ENCODE measurements around the gene BTBD3.

Gene BTBD3

DNA sequence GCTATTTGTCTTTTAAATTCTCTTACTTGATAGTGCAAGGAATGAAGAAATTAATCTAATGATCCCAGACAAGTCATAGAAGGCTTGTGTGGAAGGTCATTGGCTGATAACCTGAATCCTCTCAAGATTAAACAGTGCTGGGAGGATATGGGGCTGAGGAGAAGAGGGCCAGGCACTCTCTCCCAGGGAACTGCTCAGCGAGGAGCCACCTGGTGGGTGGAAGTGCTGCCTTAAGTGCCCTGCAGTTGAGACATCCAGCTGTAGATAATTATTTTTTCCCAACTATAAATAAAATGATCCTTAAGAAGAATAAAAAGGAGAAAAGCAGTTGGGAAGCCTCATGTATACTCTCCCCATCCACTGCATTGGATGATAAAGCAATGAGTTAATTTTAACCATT is 47.9 kb downstream of the BTBD3 start:
- H3K4me3 ChIP-seq (ENCODE audit: low read length), result no peak overlapping the region
- H3K79me2 ChIP-seq (ENCODE audit: low read length), result no peaks in the 10 kb centered on the region
- no peak for TF ChIP-seq EZH2phosphoT487 (IDR thresholded peaks at IDR 0.05; ENCODE audit: low read depth)
- no peak overlapping the region for H3K27ac ChIP-seq (ENCODE audit: low read length)
- H4K20me1 ChIP-seq (ENCODE audit: insufficient read depth, low read length), result no peaks in the 10 kb centered on the region
- H3K9ac ChIP-seq (ENCODE audit: low read length), result no peak overlapping the region
- no peaks in the 10 kb centered on the region for H3K27me3 ChIP-seq (ENCODE audit: low read depth, low read length)
- H2AFZ ChIP-seq (ENCODE audit: low read depth, low read length), result no peak overlapping the region
- H3K4me1 ChIP-seq (ENCODE audit: low read length), result no peaks in the 10 kb centered on the region
- H3K36me3 ChIP-seq (replicated peaks; ENCODE audit: low read depth, low read length), result no peaks in the 10 kb centered on the region
- H3K4me2 ChIP-seq (ENCODE audit: low read length), result no peak overlapping the region
- no peaks in the 10 kb centered on the region for H3K9me3 ChIP-seq (ENCODE audit: insufficient read depth, low read length)

DNA sequence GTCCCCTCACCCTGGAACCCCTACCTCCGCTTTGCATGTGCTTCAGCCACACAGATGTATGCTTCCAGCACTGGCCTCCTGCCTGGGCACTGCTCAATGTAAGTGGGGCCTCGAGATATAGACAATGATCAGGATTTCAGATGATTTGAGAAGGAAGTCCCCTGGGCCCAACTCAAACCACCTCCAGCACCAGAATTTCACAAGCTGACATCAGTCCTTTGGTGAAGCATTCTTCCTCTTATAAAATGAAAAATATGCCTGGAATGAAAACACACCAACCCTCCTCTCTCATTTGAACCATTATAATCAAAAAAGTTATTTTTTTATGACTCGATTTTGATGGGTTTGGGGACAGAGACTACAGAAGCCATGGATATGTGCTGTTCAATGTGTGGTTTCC is 48.5 kb downstream of the BTBD3 start:
- Histone ChIP-seq H3K4me1 (ENCODE audit: low read length) (no peaks in the 10 kb centered on the region), H3K4me2 (ENCODE audit: low read length) (no peak overlapping the region), H3K36me3 (replicated peaks; ENCODE audit: low read depth, low read length) (no peaks in the 10 kb centered on the region), H4K20me1 (ENCODE audit: insufficient read depth, low read length) (no peaks in the 10 kb centered on the region), H3K9me3 (ENCODE audit: insufficient read depth, low read length) (no peaks in the 10 kb centered on the region), H3K79me2 (ENCODE audit: low read length) (no peaks in the 10 kb centered on the region), H3K9ac (ENCODE audit: low read length) (no peak overlapping the region), H3K4me3 (ENCODE audit: low read length) (no peak overlapping the region), H3K27ac (ENCODE audit: low read length) (no peak overlapping the region), H3K27me3 (ENCODE audit: low read depth, low read length) (no peaks in the 10 kb centered on the region), H2AFZ (ENCODE audit: low read depth, low read length) (no peak overlapping the region)
- TF ChIP-seq, protein P1, sequence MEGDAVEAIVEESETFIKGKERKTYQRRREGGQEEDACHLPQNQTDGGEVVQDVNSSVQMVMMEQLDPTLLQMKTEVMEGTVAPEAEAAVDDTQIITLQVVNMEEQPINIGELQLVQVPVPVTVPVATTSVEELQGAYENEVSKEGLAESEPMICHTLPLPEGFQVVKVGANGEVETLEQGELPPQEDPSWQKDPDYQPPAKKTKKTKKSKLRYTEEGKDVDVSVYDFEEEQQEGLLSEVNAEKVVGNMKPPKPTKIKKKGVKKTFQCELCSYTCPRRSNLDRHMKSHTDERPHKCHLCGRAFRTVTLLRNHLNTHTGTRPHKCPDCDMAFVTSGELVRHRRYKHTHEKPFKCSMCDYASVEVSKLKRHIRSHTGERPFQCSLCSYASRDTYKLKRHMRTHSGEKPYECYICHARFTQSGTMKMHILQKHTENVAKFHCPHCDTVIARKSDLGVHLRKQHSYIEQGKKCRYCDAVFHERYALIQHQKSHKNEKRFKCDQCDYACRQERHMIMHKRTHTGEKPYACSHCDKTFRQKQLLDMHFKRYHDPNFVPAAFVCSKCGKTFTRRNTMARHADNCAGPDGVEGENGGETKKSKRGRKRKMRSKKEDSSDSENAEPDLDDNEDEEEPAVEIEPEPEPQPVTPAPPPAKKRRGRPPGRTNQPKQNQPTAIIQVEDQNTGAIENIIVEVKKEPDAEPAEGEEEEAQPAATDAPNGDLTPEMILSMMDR (IDR thresholded peaks at IDR 0.05; ENCODE audit: low read depth, low read length), result no peak
- TF ChIP-seq EZH2phosphoT487 (IDR thresholded peaks at IDR 0.05; ENCODE audit: low read depth), result no peak

GRCh38 chr20:11970243-11970836 is 52.6 kb downstream of the BTBD3 start:
- no peak overlapping the region for H3K9ac ChIP-seq (ENCODE audit: low read length)
- TF ChIP-seq, protein P1 (IDR thresholded peaks at IDR 0.05; ENCODE audit: low read depth, low read length), result no peak
- TF ChIP-seq EZH2phosphoT487 (IDR thresholded peaks at IDR 0.05; ENCODE audit: low read depth), result no peak
- H3K4me2 ChIP-seq (ENCODE audit: low read length), result no peak overlapping the region
- H3K27me3 ChIP-seq (ENCODE audit: low read depth, low read length), result no peaks in the 10 kb centered on the region
- H3K27ac ChIP-seq (ENCODE audit: low read length), result no peak overlapping the region
- H3K36me3 ChIP-seq (replicated peaks; ENCODE audit: low read depth, low read length), result no peaks in the 10 kb centered on the region
- no peaks in the 10 kb centered on the region for H4K20me1 ChIP-seq (ENCODE audit: insufficient read depth, low read length)
- no peaks in the 10 kb centered on the region for H3K9me3 ChIP-seq (ENCODE audit: insufficient read depth, low read length)
- H3K4me3 ChIP-seq (ENCODE audit: low read length), result no peak overlapping the region
- H3K4me1 ChIP-seq (ENCODE audit: low read length), result no peaks in the 10 kb centered on the region
- no peaks in the 10 kb centered on the region for H3K79me2 ChIP-seq (ENCODE audit: low read length)
- no peak overlapping the region for H2AFZ ChIP-seq (ENCODE audit: low read depth, low read length)

GRCh38 chr20:11972478-11972877 is 54.8 kb downstream of the BTBD3 start:
- H3K27ac ChIP-seq (ENCODE audit: low read length), result no peak overlapping the region
- no peaks in the 10 kb centered on the region for H3K36me3 ChIP-seq (replicated peaks; ENCODE audit: low read depth, low read length)
- H3K9me3 ChIP-seq (ENCODE audit: insufficient read depth, low read length), result no peaks in the 10 kb centered on the region
- H3K9ac ChIP-seq (ENCODE audit: low read length), result no peak overlapping the region
- no peak overlapping the region for H3K4me3 ChIP-seq (ENCODE audit: low read length)
- no peaks in the 10 kb centered on the region for H4K20me1 ChIP-seq (ENCODE audit: insufficient read depth, low read length)
- TF ChIP-seq, protein P1 (IDR thresholded peaks at IDR 0.05; ENCODE audit: low read depth, low read length), result no peak
- TF ChIP-seq EZH2phosphoT487 (IDR thresholded peaks at IDR 0.05; ENCODE audit: low read depth), result no peak
- no peak overlapping the region for H3K4me2 ChIP-seq (ENCODE audit: low read length)
- H3K27me3 ChIP-seq (ENCODE audit: low read depth, low read length), result no peaks in the 10 kb centered on the region
- no peak overlapping the region for H2AFZ ChIP-seq (ENCODE audit: low read depth, low read length)
- no peaks in the 10 kb centered on the region for H3K4me1 ChIP-seq (ENCODE audit: low read length)
- H3K79me2 ChIP-seq (ENCODE audit: low read length), result no peaks in the 10 kb centered on the region
